NCI-H2029 treated with DMSO at 0.1 percent for 48 hours (cell line): Measurements from ENCODE around the gene CAD.
A peak's percentile ranks its signal among the peaks of the same experiment; 100 is the strongest.
"Not testable (repeated sequence)": the region's sequence is repeated elsewhere in the genome, so short reads cannot be mapped to it uniquely, and the experiment has no call there.

Experiments
- DNase-seq: peaks from one replicate; lab custom pipeline; 2025; lab: John Stamatoyannopoulos, UW

The CAD gene

GRCh38 chr2:27217173-27218121 lies at the start of gene CAD:
Gene CAD, plus strand, starts transcription at chr2:27217369. Its CDS starts 183 bp downstream, at chr2:27217552.
- DNase-seq: peak; percentile 40

DNA sequence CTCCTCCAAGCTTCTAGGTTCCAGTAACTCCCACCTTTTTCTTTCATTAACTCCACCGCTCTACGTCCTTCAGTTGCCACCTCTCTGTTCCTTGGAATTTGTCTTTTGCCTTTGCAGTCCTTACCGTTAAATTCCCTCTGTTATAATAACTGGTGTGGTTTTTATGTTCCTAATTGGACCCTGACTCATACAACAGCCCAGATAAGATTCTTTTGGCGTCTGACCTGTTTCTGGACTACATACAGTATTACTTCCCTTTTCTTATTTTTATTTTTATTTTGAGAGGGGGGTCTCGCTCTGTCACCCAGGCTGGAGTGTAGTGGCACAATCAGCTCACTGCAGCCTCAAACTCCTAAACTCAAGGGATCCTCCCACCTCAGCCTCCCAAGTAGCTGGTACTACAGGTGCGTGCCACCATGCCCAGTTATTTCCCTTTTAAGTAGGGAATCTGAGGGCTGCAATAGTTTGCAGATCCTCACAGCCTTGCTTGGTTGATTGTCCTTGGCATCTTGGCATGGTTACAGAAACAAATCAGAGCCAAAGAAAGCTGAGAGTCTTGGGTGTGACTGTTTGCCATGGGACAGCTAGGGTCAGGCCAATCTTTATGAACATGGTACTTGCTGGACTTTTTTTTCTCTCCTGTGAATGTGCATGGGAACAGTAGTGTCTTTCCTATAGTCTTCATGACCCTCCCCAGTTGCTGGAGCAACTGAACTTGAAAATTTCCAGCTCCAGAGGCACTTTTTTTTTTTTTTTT lies 46.4 kb upstream of the CAD start:
- DNase-seq: no peak

DNA sequence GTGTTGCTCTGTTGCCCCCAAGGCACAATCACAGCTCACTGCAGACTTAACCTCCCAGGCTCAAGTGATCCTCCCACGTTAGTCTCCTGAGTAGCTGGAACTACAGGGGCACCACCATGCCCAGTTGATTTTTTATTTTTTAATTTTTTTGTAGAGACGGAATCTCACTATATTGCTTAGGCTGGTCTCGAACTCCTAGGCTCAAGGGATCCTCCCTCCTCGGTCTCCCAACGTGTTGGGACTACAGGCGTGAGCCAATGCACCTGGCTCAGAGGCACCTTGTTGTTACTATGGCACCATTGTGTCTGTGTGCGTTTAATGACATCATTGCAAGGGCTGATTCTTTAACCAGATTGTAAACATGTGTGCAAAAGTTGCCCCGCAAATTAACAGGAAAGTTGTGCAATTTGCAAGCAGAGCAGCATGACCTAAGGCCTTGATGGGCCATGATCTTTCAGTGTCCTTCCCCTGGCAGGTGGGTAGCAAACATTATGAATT lies 45.8 kb upstream of the CAD start:
- no peak for DNase-seq

DNA sequence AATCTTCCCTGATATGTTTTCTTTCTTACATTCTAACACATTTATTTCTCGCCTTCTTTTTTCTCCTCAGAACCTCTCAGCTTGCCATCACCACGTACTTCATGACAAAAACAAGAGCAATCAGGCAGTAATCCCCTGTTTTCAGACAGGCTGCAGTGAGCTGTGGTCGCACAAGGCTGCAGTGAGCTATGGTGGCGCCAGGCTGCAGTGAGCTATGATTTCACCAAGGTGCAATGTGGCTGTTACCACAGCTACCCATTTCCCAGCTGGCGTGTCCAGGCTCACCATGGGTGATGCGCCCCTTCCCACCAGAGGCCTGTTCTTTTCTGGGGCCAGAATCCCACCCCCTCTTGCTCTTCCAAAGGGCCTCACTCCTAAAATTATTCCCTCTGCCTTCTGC lies 42.5 kb upstream of the CAD start:
- no peak for DNase-seq

GRCh38 chr2:27175330-27175729 lies 41.8 kb upstream of the CAD start:
- no peak for DNase-seq

DNA sequence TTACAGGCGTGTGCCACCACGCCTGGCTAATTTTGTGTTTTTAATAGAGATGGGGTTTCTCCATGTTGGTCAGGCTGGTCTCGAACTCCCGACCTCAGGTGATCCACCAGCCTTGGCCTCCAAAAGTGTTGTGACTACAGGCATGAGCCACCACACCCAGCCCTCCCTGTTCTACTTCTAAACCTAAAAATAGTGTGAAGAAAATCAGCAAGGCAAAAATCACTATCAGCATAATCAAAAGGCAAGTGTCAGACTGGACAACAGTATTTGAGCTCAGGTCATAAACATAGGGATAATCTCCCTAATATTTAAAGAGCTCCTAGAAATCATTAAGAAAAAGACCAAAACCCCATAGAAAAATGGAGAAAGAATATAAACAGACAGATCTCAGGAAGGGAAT lies 41.4 kb upstream of the CAD start:
- DNase-seq: not testable (repeated sequence)

DNA sequence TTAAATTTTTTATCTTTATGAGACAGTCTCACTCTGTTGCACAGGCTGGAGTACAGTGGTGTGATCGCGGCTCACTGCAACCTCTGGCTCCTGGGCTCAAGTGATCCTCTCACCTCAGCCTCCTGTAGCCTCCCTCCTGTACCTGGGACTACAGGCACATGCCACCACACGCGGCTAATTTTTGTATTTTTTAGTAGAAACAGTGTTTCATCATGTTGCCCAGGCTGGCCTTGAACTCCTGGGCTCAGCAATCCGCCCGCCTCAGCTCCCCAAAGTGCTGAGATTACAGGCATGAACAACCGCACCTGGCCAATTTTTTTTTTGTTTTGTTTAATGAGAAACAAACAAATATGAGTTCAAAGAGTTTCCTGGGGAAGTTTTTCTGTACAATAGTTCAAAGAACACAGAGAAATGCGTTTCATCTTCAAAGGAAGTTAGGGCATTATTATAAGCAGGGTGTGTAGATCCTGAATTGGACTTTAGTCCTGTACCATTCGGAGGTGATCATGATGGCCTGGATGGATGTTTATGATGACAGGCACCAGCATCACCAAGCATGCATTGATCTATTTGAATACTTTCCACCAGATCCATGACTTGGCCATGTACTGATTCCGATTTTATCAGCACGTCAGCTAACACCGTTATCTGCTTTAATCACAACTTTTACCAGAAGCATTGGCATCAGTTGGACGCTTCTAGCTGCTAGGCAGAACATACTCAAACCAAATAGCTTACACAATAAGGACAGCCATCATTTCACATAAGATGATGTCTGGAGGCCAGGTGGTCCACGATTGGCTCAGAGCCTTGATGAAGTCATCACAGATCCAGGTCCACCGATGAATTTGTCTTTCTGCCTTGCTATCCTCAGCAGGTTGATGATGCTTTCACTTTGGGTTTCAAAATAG lies 39.5 kb upstream of the CAD start:
- DNase-seq: no peak

DNA sequence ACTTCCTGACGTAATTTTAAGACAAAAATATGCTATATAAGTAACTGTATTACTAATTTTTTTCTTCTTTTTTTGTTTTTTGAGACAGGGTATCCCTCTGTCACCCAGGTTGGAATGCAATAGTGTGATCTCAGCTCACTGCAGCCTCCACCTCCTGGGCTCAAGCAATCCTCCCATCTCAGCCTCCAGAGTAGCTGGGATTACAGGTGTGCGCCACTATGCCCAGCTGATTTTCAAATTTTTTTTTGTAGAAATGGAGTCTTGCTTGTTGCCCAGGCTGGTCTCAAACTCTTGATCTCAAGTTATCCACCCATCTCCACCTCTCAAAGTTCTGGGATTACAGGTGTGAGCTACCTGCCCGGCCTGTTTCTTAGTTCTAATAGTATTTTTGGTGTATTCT lies 38.7 kb upstream of the CAD start:
- DNase-seq: no peak

DNA sequence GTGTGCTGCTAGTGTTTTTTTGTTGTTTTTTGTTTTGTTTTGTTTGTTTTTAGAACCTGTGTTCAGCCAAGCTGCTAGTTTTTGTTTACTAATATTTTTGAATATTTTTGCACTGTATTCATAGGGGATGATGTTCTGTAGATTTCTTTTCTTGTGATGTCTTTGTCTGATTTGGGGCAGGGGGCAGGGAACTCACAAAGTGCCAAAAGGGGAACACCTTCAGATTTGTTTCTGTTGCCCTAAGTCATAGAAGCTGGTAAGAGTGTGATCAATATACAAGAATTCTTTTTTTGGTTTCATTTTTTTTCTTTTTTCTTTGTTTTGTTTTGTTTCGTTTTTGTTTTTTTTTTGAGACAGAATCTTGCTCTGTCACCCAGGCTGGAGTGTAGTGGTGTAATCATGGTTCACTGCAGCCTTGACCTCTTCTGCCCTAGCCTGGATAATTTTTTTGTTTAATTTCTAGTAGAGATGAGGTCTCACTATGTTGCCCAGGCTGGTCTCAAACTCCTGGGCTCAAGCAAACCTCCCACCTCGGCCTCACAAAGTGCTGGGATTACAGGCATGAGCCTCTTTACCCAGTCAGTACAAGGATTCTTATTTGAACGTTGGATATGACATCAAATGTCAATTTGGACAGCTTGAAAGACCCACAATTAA lies 37.7 kb upstream of the CAD start:
- DNase-seq: no peak

DNA sequence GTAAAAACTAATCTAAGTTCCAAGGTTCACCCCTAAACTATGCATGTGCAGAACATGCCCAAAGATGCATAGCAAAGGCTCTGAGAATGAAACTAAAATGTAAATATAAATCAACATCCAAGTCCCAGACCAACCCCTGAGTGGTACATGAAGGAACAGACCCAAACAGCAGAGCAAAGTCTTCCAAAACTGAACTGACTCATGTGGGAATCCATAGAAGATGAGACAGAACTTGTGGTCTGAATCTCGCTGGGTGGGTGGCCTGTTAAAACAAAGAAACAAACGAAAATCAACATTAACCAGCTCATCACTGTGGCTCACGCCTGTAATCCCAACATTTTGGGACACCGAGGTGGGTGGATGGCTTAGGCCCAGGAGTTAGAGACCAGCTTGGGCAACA lies 34.8 kb upstream of the CAD start:
- no peak for DNase-seq

- no peak for DNase-seq
Measured at GRCh38 chr2:27184115-27184514, 33.1 kb upstream of the CAD start.

DNA sequence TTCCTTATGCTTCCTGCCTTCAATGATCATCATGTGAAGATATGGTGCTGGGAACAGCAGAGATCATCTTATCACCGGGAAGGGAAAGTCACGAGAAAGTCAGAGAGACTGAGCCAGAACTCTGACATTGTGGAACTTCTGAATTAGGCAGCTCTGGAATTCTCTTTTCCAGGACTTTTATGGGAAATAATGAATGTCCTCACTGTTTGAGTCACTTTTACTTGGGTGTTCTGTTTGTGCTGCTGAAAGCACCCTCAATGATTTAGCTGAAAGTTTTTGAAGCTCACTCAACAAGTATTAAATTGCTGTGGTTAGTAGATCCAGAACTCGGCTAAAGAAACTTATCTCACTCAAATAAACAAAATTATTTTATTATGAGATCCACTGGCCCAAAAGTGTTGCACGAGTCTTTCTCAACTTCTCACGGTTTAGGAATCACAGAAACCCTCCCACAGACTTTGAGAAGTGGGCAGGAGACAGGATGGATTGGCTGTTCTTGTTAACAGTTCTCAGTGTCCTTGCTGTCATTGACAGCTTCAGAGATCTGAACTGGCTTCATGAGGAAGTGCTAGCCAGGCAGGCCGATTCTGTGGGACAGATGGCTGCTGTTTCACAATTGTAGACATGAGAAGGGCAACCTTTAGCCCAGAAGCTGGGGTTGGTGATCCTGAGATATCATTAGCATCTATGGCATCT lies 31.7 kb upstream of the CAD start:
- no peak for DNase-seq

- no peak for DNase-seq
Measured at GRCh38 chr2:27186613-27187345, 30.4 kb upstream of the CAD start.

GRCh38 chr2:27189989-27190388 lies 27.2 kb upstream of the CAD start:
- no peak for DNase-seq

GRCh38 chr2:27191070-27191829 lies 25.9 kb upstream of the CAD start:
- DNase-seq: no peak

DNA sequence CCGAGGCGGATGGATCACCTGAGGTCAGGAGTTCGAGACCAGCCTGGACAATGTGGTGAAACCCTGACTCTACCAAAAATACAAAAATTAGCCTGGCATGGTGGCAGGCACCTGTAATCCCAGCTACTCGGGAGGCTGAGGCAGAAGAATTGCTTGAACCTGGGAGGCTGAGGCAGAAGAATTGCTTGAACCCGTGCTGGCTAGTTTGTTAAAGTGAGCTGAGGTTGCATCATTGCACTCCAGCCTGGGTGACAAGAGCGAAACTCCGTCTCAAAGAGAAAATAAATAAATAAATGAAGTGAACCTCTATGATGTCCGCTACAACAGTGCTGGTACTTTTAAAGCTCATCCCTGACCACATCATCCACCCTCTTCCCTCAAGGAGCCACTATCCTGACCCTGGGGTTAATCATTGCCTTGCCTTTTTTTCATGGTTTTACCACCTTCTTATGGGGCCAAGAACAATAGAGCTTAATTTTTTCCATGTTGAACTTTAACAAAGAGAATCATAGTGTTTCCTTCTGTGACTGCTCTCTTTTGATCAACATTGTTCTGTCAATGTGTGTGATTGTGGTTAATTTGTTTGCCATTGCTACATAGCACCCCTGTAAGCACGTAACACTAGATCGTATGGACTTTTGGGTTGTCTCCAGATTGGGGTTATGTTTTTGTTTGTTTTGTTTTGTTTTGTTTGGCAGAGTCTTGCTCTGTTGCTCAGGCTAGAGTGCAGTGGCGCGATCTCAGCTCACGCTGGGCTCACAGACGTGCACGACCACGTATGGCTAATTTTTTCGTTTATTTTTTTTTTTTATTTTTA lies 22.4 kb upstream of the CAD start:
- DNase-seq: peak; percentile 72

DNA sequence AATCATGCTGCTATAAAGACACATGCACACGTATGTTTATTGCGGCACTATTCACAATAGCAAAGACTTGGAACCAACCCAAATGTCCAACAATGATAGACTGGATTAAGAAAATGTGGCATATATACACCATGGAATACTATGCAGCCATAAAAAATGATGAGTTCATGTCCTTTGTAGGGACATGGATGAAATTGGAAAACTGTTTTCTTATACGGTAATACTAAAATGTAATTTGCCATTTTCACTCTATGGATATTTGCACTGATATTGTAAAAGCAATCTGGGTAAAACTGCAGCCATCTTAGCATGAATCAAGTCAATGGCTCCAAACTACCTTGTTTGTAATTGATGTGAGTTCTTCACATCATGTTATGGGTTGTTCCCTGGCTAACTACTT lies 21.4 kb upstream of the CAD start:
- DNase-seq: not testable (repeated sequence)

DNA sequence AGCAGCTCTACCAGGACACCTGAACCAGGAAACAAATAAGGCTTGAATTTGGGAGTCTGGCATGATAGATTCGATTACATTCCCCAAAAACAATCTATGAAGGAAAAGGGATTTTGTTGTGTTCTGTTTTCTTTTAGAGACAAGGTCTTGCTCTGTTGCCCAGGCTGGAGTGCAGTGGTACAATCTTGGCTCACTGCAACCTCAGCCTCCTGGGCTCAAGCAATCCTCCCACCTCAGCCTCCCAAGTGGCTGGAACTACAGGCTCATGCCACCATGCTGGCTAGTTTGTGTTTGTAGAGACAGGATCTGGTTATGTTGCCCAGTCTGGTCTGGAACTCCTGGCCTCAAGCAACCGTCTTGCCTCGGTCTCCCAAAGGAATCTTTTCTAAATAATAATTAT lies 19.1 kb upstream of the CAD start:
- DNase-seq: not testable (repeated sequence)
